Brain pericyte (primary cell): ENCODE data around the gene ZDHHC8.

Source experiments
- DNase-seq: peaks from one replicate; pipeline ENCODE4 v3.0.0-alpha.2; 2012; ENCODE audit warnings: low read depth, low spot score

Gene ZDHHC8

GRCh38 chr22:20131597-20131858, at the start of gene ZDHHC8:
TSS of gene ZDHHC8 (plus strand) at chr22:20131804. CDS start at chr22:20131948, 144 bp downstream.
- no peak for DNase-seq

GRCh38 chr22:20083157-20083890, 48.3 kb upstream of the ZDHHC8 start:
- no peak for DNase-seq

DNA sequence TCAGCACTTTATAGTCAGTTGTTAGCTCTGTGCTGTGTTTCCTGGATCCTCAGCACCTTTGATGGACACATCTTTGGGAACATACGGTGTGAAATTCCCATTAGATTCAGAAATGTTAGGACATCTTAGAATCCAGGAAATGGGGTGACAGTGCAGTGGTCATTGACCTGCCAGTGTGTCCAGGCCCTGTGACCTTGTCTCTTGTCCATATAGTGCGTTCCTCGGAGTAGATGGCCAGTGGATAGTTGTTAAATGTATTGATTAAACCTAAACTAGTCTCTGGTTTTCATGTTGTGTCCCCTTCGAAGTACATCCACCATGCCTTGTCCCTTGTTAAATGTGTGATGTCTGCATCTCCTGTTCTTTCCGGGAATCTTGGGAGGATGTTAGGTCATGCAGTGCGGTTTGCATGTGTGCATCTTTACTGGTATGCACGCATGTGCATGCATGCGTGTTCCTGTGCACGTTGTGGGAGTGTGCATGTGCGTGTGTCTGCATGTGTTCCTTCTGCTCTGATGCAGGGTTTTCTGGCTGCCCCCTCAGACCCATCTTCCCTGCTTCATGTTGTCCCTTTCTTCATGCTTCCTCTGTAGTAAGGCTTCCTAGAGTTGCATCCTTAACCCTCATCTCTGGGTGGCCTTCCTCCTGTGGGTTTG, 47.6 kb upstream of the ZDHHC8 start:
- no peak for DNase-seq

- DNase-seq, result no peak
These were observed 46.8 kb upstream of the ZDHHC8 start for GRCh38 chr22:20084547-20085413.

DNA sequence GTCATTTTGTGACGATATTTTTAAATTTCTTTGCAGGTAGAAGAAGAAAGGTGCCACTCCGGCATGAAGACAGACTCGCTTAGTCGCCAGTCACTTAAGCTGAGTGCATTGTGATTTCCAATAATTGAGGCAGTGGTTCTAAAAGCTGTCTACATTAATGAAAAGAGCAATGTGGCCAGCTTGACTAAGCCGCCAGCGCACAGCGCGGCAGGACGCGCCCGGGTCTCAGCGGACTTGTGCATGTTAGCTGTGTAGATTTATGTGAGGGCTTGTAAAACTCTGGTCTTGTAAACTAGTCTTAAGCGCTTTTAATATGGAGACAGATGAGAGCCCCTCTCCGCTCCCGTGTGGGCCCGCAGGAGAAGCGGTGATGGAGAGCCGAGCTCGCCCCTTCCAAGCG, 46.0 kb upstream of the ZDHHC8 start:
- no peak for DNase-seq

DNA sequence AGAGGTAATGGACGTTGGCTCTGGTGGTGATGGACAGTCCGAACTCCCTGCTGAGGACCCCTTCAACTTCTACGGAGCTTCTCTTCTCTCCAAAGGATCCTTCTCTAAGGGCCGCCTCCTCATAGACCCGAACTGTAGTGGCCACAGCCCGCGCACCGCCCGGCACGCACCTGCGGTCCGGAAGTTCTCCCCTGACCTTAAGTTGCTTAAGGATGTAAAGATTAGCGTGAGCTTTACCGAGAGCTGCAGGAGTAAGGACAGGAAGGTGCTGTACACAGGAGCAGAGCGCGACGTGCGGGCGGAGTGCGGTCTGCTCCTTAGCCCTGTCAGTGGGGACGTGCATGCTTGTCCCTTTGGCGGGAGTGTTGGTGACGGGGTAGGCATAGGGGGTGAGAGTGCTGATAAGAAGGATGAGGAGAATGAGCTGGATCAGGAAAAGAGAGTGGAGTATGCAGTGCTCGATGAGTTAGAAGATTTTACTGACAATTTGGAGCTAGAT, 45.5 kb upstream of the ZDHHC8 start:
- no peak for DNase-seq

DNA sequence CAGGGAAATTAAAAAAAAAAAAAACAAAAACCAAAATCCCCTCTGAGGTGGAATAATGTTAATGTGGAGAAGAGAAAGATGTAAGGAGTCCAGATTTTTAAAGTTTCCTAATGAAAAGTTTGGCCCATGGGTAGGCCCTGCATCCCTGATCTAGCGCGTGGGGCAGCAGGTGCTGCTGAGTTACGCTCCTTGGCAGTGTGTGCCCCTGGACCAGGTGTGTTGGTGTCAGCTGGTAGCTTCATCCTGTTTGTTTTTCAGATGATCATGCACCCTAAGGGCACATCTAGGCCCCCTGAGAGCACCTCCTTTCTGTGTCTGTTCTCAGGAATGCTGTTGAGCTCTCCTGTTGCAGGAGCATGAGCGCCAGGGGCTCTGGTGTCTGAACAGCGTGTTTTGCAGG, 44.8 kb upstream of the ZDHHC8 start:
- no peak for DNase-seq

DNA sequence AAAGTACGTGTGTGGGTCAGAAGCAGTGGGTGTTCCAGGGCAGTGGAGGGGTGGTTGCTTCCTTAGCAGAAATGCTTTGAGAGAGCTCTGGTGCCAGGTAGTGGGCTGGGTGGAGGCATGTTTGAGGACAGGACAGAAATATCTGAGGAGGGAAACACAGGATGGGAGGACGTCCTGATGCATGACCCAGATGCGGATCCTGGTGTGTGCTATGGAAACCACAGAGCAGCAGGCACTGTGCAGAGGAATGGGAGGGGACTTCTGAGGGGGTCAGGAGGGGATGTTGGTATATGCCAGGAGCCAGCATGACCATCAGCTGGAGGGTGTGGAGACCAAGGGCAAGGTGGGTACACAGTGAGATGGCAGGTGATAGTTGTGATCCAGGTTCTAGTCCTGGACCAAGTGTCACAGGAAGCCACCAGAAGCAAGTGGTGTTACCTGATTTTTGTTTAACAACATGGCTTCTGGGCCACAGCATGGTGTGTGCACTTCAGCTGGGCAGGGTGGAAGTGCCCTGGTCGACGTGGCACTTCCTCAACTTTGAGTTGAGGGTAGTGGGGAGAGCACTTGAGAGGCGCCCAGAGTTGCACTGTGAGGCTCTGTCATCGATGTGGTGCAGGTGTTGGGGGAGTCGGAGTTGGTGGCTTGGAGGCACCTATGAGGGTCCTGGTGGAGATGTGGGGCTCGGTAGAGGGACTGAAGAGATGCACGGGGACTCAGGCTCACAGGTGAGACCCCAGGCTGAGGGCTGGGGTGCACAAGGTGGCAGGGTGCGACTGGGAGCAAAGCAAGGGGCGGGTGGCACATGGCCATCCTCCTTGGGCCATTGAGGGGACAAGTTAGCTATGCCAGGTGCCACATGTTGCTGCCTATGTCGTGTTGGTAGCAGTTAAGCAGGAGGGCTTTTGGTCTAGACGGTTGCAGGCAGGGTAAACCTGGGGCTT, 44.0 kb upstream of the ZDHHC8 start:
- no peak for DNase-seq

- no peak for DNase-seq
These were observed 43.3 kb upstream of the ZDHHC8 start for GRCh38 chr22:20088263-20088648.

- DNase-seq, result no peak
These were observed 42.2 kb upstream of the ZDHHC8 start for GRCh38 chr22:20089226-20089976.

DNA sequence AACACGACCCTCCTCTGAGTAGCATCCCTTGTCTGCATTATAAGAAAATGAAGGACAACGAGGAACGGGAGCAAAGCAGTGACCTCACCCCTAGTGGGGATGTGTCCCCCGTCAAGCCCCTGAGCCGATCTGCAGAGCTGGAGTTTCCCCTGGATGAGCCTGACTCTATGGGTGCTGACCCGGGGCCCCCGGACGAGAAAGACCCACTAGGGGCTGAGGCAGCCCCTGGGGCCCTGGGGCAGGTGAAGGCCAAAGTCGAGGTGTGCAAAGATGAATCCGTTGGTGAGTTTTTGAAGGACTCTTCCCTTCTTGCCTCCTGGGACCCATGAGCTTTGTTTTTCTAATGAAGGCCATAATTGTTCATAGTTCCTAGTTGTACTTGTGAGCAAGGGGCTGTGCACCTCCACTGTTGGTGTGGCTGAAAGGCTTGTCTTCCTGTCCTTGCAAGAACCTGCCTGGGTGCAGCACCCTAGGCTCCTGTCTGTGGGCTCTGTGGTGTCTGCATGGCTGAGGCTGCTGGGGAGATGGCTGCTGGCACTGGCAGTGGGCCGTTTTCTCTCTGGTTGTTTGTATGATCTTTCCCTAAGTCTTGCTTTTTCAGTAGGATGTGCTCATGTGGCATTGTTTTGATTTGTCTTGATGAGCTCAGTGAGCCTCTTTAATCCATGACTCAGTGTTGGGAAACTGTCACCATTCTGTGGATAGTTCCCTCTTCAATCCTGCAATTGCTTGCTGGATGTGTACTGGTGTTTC, 41.5 kb upstream of the ZDHHC8 start:
- no peak for DNase-seq

DNA sequence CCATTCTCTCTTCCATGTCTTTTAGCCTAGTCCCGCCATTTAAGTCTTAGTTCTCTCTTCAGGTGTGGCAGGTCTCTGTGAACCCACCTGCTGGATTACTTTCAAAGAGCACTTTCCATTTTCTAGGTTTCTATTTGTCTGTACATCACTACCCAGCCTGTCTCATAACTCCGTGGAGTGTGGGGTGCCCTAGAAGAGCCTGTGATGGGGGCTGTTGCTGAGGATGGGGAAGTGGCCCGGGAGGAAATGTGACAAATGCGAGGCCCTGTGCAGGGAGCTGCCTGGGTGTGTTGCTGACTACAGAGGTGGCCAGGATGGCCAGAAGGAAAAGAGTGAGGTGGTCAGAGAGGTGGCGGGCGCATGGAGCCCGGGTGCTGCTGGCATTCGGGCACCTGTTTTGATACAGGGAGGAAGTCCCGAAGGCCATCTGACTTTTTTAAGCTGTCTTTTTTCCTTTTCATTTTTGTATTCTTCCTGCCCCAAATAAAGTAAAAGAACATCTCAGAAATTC, 40.8 kb upstream of the ZDHHC8 start:
- no peak for DNase-seq

DNA sequence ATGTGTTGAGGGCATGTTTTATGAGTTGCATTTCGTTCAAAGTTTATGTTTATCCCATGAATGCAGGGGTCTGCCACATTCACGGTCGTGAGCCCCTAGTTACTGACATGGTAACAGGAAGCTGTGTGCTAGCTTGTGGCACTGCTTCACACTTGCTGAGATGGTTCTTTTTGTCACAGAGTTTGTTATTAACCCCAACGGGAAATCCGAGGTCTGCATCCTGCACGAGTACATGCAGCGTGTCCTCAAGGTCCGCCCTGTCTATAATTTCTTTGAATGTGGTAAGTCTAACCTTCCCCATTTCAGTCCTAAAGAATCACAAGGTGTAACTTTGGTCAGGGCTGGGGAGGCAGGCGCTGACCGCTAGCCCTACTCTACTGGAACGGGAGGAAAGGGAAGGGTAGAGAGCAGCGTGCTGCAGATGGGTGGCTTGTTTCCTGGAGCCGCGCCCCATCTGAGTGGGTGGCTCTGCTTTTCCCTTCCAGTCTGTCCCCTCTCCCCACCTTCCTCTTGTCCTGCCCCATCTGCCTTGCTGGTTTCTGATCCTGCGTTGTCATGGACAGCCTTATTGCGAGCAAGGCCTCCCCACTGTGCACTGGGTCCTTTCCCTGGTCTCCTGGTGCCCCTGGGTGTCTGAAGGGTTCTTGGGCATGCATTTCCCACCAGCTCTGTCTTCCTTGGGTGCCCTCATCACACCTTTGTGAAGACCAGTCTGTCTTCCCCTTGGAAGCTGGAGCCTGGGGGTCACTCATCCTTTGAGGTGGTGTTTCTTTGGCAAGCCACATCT, 39.7 kb upstream of the ZDHHC8 start:
- no peak for DNase-seq

- DNase-seq, result no peak
These were observed 39.1 kb upstream of the ZDHHC8 start for GRCh38 chr22:20092477-20092854.

DNA sequence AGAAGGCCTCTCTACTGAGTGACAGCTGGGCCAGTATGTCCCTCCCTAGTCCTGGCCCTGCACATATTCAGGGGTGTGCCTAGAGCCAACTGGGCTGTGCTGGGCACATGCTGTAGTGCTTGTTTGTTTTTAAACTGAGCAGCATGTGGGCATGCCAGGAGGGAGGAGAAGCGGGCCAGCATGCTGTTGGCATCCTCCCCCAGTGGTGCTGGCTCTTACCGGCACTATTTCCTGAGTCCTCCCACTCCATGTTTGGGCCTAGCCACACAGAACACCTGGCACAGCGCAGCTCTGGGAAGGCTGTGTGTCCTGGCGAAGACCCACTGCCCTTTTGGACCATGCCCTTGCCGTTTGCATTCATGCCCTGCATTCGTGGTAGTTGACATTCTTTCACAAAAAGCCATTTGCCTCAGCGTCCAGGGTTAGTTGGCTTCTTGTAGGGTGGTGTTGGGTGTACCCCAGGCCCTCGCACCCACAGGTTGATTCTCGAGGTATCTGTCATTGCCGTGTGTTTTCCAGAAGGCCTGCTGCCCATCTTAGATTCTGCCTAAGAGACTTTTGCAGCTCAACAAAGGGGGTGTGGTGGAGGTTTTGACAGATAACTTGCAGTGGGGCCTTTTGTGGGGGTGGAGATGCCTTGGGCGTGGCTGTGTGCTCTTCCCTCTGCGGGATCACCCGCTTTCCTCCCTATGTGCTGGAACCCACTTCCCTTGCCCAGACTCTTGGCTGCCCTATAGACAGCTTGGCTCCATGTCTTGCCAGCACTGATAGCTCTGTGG, 38.0 kb upstream of the ZDHHC8 start:
- DNase-seq, result no peak

DNA sequence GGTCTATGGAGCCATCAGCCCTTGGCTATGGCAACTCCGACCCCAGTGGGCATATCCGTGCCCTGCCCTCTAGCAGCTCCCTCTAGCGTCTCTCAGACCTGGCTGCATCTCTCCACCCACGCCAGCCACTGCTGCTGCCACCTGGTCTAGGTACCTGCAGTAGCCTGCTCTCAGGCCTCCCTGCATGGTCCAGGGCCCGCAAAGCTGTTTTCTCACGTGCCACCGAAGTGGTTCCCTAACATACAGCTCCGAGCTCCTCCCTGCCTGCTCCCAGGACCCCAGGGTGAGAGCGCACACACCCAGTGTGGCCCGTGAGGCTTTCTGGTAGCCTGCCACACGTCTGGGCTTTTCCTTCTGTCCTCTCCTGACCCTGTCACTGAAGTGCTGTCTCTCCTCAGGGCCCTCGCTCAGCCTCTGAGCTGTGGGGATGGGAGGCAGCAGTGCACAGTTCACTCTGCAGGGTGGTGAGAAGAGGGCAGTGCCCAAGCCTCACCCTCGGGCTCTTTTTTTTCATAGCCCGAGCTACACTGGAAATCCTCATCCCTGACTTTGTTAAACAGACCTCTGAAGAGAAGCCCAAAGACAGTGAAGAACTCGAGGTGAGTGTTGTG, 37.3 kb upstream of the ZDHHC8 start:
- no peak for DNase-seq

DNA sequence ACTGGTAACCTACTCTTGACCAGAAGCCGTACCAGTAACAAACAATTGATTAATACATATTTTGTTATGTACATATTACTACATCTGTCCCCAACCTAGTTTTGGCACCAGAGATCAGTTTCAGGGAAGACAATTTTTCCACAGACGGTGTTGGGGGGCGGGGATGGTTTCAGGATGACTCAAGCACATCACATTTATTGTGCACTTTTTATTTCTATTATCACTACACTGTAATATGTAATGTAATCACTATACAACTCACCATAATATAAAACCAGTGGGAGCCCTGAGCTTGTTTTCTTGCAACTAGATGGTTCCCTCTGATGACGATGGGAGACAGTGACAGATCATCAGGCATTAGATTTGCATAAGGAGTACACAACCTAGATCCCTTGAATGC, 36.1 kb upstream of the ZDHHC8 start:
- DNase-seq, result no peak
